Right renal cortex interstitium (tissue), 3 donors: ENCODE data around the gene SDF4. TPM values are rescaled to one million over a fixed set of nuclear protein-coding genes. Genes with fewer than 3 reads are reported as not detected.
"Not testable (repeated sequence)": the region's sequence is repeated elsewhere in the genome, so short reads cannot be mapped to it uniquely, and the experiment has no call there.

Experiments used
- DNase-seq, 3 donors: peaks; one replicate each; pipeline ENCODE4 v3.0.0-alpha.2; 2013; ENCODE audit warnings: low read depth in 3 of 3, low spot score in 2 of 3
- polyA plus RNA-seq, 3 donors: library from polyadenylated mRNA; unstranded; fragments of 120-200 nt; gene quantifications; one replicate each; pipeline ENCODE4 v1.2.1, GENCODE V29; 2013; ENCODE audit not compliant: insufficient read length in 3 of 3

SDF4 gene
- polyA plus RNA-seq, 3 donors, result 109 to 126 (median 123) TPM

GRCh38 chr1:1200876-1201810 lies 30.7 kb downstream of the SDF4 start:
- no peak for DNase-seq

- DNase-seq, result no peak
These were observed 31.6 kb downstream of the SDF4 start for GRCh38 chr1:1199961-1200875.

- DNase-seq, result no peak
These were observed 32.5 kb downstream of the SDF4 start for GRCh38 chr1:1199141-1199960.

- no peak for DNase-seq
These were observed 33.2 kb downstream of the SDF4 start for GRCh38 chr1:1198423-1199140.

GRCh38 chr1:1197551-1198422 lies 34.0 kb downstream of the SDF4 start:
- DNase-seq, result no peak

GRCh38 chr1:1197188-1197500 lies 34.7 kb downstream of the SDF4 start:
- DNase-seq, result no peak

GRCh38 chr1:1196431-1197187 lies 35.2 kb downstream of the SDF4 start:
- DNase-seq, result no peak

GRCh38 chr1:1195726-1196125 lies 36.1 kb downstream of the SDF4 start:
- not testable (repeated sequence) for DNase-seq

- DNase-seq, result no peak
These were observed 37.1 kb downstream of the SDF4 start for GRCh38 chr1:1194723-1195122.

GRCh38 chr1:1191734-1192133 lies 40.1 kb downstream of the SDF4 start:
- DNase-seq, result no peak

- DNase-seq, result no peak
These were observed 42.7 kb downstream of the SDF4 start for GRCh38 chr1:1189111-1189510.

- DNase-seq, result no peak
These were observed 43.9 kb downstream of the SDF4 start for GRCh38 chr1:1187938-1188337.

GRCh38 chr1:1185101-1185765 lies 46.6 kb downstream of the SDF4 start:
- no peak for DNase-seq

- no peak for DNase-seq
These were observed 47.7 kb downstream of the SDF4 start for GRCh38 chr1:1183833-1184775.

- no peak for DNase-seq
These were observed 48.5 kb downstream of the SDF4 start for GRCh38 chr1:1183221-1183747.

- DNase-seq, result no peak
These were observed 49.1 kb downstream of the SDF4 start for GRCh38 chr1:1182491-1183220.
